Adrenal gland (tissue), 12 donors: Measurements from ENCODE around the gene FAM50B. TPM values are rescaled to one million over a fixed set of nuclear protein-coding genes. Genes with fewer than 3 reads are reported as not detected.

Experiments used
- DNase-seq, 7 donors: peaks; one replicate each; pipeline ENCODE4 v3.0.0-alpha.2; 2019 to 2020
- H3K27ac ChIP-seq, 5 donors: fragments of 200-600 bp; sonication (generic) in 4 of 5; 1 replicate in 3 of 5; 2 replicates in 2 of 5; pipeline versions ENCODE4 v1.5.1 to v1.8.0; 2016 to 2020; ENCODE audit warnings: mild to moderate bottlenecking in 1 of 5
- H3K27me3 ChIP-seq: fragments of 200-600 bp; 2 replicates; pipeline ENCODE4 v1.8.0; 2021
- H3K36me3 ChIP-seq, 2 donors: fragments of 200-600 bp; replicated peaks in 1 of 2; 1 replicate in 1 of 2; 2 replicates in 1 of 2; pipeline versions ENCODE4 v1.5.1 to v1.8.0; 2018 to 2022
- H3K4me1 ChIP-seq, 2 donors: fragments of 200-600 bp; replicated peaks in 1 of 2; 1 replicate in 1 of 2; 2 replicates in 1 of 2; pipeline versions ENCODE4 v1.5.1 to v1.8.0; 2018 to 2021
- H3K4me3 ChIP-seq, 4 donors: fragments of 200-600 bp; sonication (generic) in 3 of 4; one replicate each; pipeline ENCODE4 v1.5.1; 2016 to 2018
- H3K9me3 ChIP-seq, 3 donors: fragments of 200-600 bp; sonication (generic) in 1 of 3; replicated peaks in 1 of 3; 1 replicate in 2 of 3; 2 replicates in 1 of 3; pipeline versions ENCODE4 v1.5.1 to v1.8.0; 2016 to 2021
- CTCF ChIP-seq, 6 experiments: fragments of 450-650 bp in 4 of 6; fragments of 200-600 bp in 2 of 6; sonication (generic) in 1 of 6; IDR thresholded peaks; 1 replicate in 5 of 6; 2 replicates in 1 of 6; pipeline versions ENCODE4 v1.5.1 to v1.8.0; 2016 to 2021; ENCODE audit warnings: antibody characterized with exemption in 6 of 6, mild to moderate bottlenecking in 2 of 6, moderate library complexity in 1 of 6
- POLR2A ChIP-seq, 2 donors: fragments of 450-650 bp; IDR thresholded peaks; one replicate each; pipeline ENCODE4 v1.6.1; 2017; ENCODE audit warnings: antibody characterized with exemption in 2 of 2, mild to moderate bottlenecking in 2 of 2, moderate library complexity in 1 of 2
- WGBS, 4 donors: extraction: QIAGEN DNeasy Blood & Tissue Kit in 2 of 4; methylation state at CpG; one replicate each; pipeline versions ENCODE4 v1.1.5 to v1.1.7; 2013 to 2017; 5-methylcytosine and 5-hydroxymethylcytosine counted together
- intact Hi-C, 2 donors: fragments of 100-400 bp; cut with DNase I; formaldehyde crosslinking; loops; one replicate each; pipeline versions ENCODE4 v1.14.1 to v1.15.0; 2022 to 2023
- polyA plus RNA-seq, 3 donors: library from polyadenylated mRNA; stranded (reverse); fragments of 200-250 nt in 2 of 3; fragments of 350-450 nt in 1 of 3; fragmentation: Illumina TruSeq in 1 of 3; extraction: RNeasy Lipid Tissue Mini Kit (QIAGEN cat#74804) in 1 of 3; gene quantifications; one replicate each; pipeline ENCODE4 v1.2.3, GENCODE V29; 2013 to 2014
- total RNA-seq, 9 donors: library from RNA; depleted of rRNA in 4 of 9; stranded (reverse); fragments of >200 nt in 4 of 9; fragments of 120-200 nt in 1 of 9; fragmentation: NEBNext Ultra II Directional in 1 of 9; extraction: Animal tissue kit (Norgen Biotek cat#: 25700) in 1 of 9; gene quantifications; one replicate each; pipeline versions ENCODE4 v1.1.0 to v1.2.4, GENCODE V29; 2013 to 2023
- donor health status: healthy with polysubstance abuse.
- donor health status: Bipolar disorder and iron deficiency.
- donor health status: DM: yes; HTN: yes; CAD: no.
- donor health status: DM: no; HTN: no; CAD: no.
- donor health status: DM: no; HTN: no; CAD: no.
- donor health status: DM: yes; HTN: yes; CAD: no.

FAM50B gene
- total and polyA plus RNA-seq, 12 donors, result 5.9 to 119 (median 14.2) TPM

- H3K27ac ChIP-seq, result no peak overlapping the region
- no peaks in the 10 kb centered on the region for H3K36me3 ChIP-seq
- no peaks in the 10 kb centered on the region for H3K4me1 ChIP-seq
- DNase-seq, result peak in 1 of 7 donors; percentile 18
- H3K4me3 ChIP-seq, result no peak overlapping the region
- intact Hi-C loops, result loop anchor here in 1 of 2 donors (5.0 kb wide), 1 partner anchor 146 kb away; no protein-coding TSS in a partner anchor
- TF ChIP-seq POLR2A (IDR thresholded peaks at IDR 0.05) (no peak), CTCF (IDR thresholded peaks at IDR 0.05) (no peak)
- WGBS, 4 donors, result 66 to 79% (median 74%) methylated on average over 14 to 15 of the region's 15 CpGs
- H3K27me3 ChIP-seq, result no peaks in the 10 kb centered on the region
- H3K9me3 ChIP-seq, result no peaks in the 10 kb centered on the region
Observed at GRCh38 chr6:3888153-3888957, 39.2 kb downstream of the FAM50B start.

- no peak for DNase-seq
- H3K4me3 ChIP-seq, result no peak overlapping the region
- TF ChIP-seq POLR2A (IDR thresholded peaks at IDR 0.05) (no peak), CTCF (IDR thresholded peaks at IDR 0.05) (no peak)
- no peaks in the 10 kb centered on the region for H3K36me3 ChIP-seq
- H3K9me3 ChIP-seq, result no peaks in the 10 kb centered on the region
- intact Hi-C loops, result no loop called here
- H3K4me1 ChIP-seq, result no peaks in the 10 kb centered on the region
- H3K27me3 ChIP-seq, result no peaks in the 10 kb centered on the region
- 71 to 88% (median 85%) methylated on average over 9 of the region's 9 CpGs for WGBS, 4 donors
- no peak overlapping the region for H3K27ac ChIP-seq
Observed at GRCh38 chr6:3890047-3890446, 40.9 kb downstream of the FAM50B start.

GRCh38 chr6:3891883-3892282 is 42.7 kb downstream of the FAM50B start:
- Histone ChIP-seq H3K27me3 (no peaks in the 10 kb centered on the region), H3K4me1 (no peaks in the 10 kb centered on the region), H3K27ac (no peak overlapping the region)

GRCh38 chr6:3892603-3893002 is 43.4 kb downstream of the FAM50B start:
- no peak overlapping the region for H3K27ac ChIP-seq
- intact Hi-C loops, result no loop called here
- no peak for DNase-seq
- 71 to 81% (median 77%) methylated on average over 6 of the region's 6 CpGs for WGBS, 4 donors
- no peaks in the 10 kb centered on the region for H3K36me3 ChIP-seq
- no peaks in the 10 kb centered on the region for H3K27me3 ChIP-seq
- H3K4me3 ChIP-seq, result no peak overlapping the region
- H3K9me3 ChIP-seq, result no peaks in the 10 kb centered on the region
- no peak for TF ChIP-seq POLR2A (IDR thresholded peaks at IDR 0.05)
- TF ChIP-seq CTCF (IDR thresholded peaks at IDR 0.05), result no peak
- no peaks in the 10 kb centered on the region for H3K4me1 ChIP-seq

More at GRCh38 chr6:3891883-3892282, 42.7 kb downstream of the FAM50B start:
- DNase-seq, result peak in 1 of 7 donors; percentile 5
- intact Hi-C loops, result no loop called here
- Histone ChIP-seq H3K36me3 (no peaks in the 10 kb centered on the region), H3K4me3 (no peak overlapping the region), H3K9me3 (no peaks in the 10 kb centered on the region)
- WGBS, 4 donors, result 67 to 75% (median 71%) methylated on average over 3 of the region's 3 CpGs
- TF ChIP-seq CTCF (IDR thresholded peaks at IDR 0.05), result no peak
- TF ChIP-seq POLR2A (IDR thresholded peaks at IDR 0.05), result no peak
